Endothelial cell of umbilical vein (primary cell): ENCODE measurements around the gene KIAA1210. TPM values are rescaled to one million over a fixed set of nuclear protein-coding genes. Genes with fewer than 3 reads are reported as not detected.

Experiments
- BruUV-seq: library from RNA; stranded (reverse); fragments of 400-500 nt; replicated peaks from 2 replicates; lab custom pipeline; 2021; lab: Mats Ljungman, UMichigan
- CTCF ChIA-PET: fragments of 300-600, 350-600 bp; sonication (Branson Sonifier 250); formaldehyde crosslinking; loops from one replicate; lab custom pipeline; 2021; ENCODE audit warnings: antibody characterized with exemption, inconsistent platforms; lab: Charles Lee
- POLR2A ChIA-PET: fragments of 300-600, 350-600 bp; sonication (Branson Sonifier 250); formaldehyde crosslinking; loops from one replicate; lab custom pipeline; 2021; ENCODE audit warnings: antibody characterized with exemption, inconsistent platforms; lab: Charles Lee
- DNase-seq: peaks from one replicate; pipeline ENCODE4 v3.0.0-alpha.2; 2011; ENCODE audit warnings: low read depth, low spot score
- FAIRE-seq: peaks from 2 replicates; lab custom pipeline; 2011; peaks lifted over from hg19 to GRCh38; lab: Jason Lieb, UNC
- H2AFZ ChIP-seq: 2 replicates; pipeline ENCODE4 v1.6.0; 2012; ENCODE audit warnings: low read depth, low read length, control low read depth, inconsistent platforms
- H3K27ac ChIP-seq: 2 replicates; pipeline ENCODE4 v1.5.1; 2011; ENCODE audit warnings: low read depth, mild to moderate bottlenecking, control low read depth, low read length, moderate library complexity; ENCODE audit not compliant: insufficient read depth
- H3K27me3 ChIP-seq, 2 experiments: 2 replicates each; pipeline versions ENCODE4 v1.6.0 to v1.6.1; 2011; ENCODE audit warnings: low read length in 2 of 2, mixed read lengths in 1 of 2; ENCODE audit not compliant: control insufficient read depth in 2 of 2, insufficient read depth in 2 of 2
- H3K36me3 ChIP-seq, 2 experiments: 2 replicates in 1 of 2; 3 replicates in 1 of 2; pipeline ENCODE4 v1.5.1; 2011; ENCODE audit warnings: low read length in 2 of 2, mild to moderate bottlenecking in 1 of 2, moderate library complexity in 1 of 2; ENCODE audit not compliant: control insufficient read depth in 2 of 2, insufficient read depth in 2 of 2; ENCODE audit errors: extremely low read depth in 1 of 2
- H3K4me1 ChIP-seq: 3 replicates; pipeline ENCODE4 v1.5.1; 2011; ENCODE audit warnings: mild to moderate bottlenecking, low read length; ENCODE audit not compliant: control insufficient read depth, insufficient read depth; ENCODE audit errors: extremely low read depth
- H3K4me2 ChIP-seq: 2 replicates; pipeline ENCODE4 v1.6.1; 2011; ENCODE audit warnings: low read length, control low read depth, mixed read lengths; ENCODE audit not compliant: insufficient read depth
- H3K4me3 ChIP-seq, 3 experiments: fragments of 200-600 bp in 1 of 3; sonication (generic), shearing (Covaris generic) in 1 of 3; replicated peaks in 1 of 3; 2 replicates each; pipeline ENCODE4 v1.5.1; 2011 to 2016; ENCODE audit warnings: control low read depth in 3 of 3, low read length in 3 of 3, mild to moderate bottlenecking in 2 of 3, inconsistent platforms in 1 of 3, low read depth in 1 of 3, moderate library complexity in 1 of 3; ENCODE audit not compliant: insufficient read depth in 1 of 3
- H3K79me2 ChIP-seq: 2 replicates; pipeline ENCODE4 v1.6.0; 2012; ENCODE audit warnings: low read length, inconsistent platforms; ENCODE audit not compliant: control insufficient read depth, insufficient read depth
- H3K9ac ChIP-seq: replicated peaks from 2 replicates; pipeline ENCODE3; 2011; ENCODE audit warnings: low read length, control low read depth; ENCODE audit not compliant: insufficient read depth; ENCODE audit errors: extremely low read depth
- H3K9me1 ChIP-seq: replicated peaks from 3 replicates; pipeline ENCODE4 v1.6.0; 2011; ENCODE audit warnings: mild to moderate bottlenecking, low read length; ENCODE audit not compliant: control insufficient read depth, insufficient read depth; ENCODE audit errors: extremely low read depth
- H3K9me3 ChIP-seq: replicated peaks from 2 replicates; pipeline ENCODE4 v1.5.1; 2012; ENCODE audit warnings: low read length, inconsistent platforms; ENCODE audit not compliant: control insufficient read depth, insufficient read depth
- H4K20me1 ChIP-seq: replicated peaks from 2 replicates; pipeline ENCODE3; 2011; ENCODE audit warnings: mild to moderate bottlenecking, low read length; ENCODE audit not compliant: control insufficient read depth, insufficient read depth; ENCODE audit errors: extremely low read depth
- EZH2 ChIP-seq: IDR thresholded peaks from 2 replicates; pipeline ENCODE4 v1.6.1; 2012; ENCODE audit warnings: borderline replicate concordance, low read depth, mild to moderate bottlenecking, moderate library complexity, low read length, inconsistent platforms; ENCODE audit not compliant: severe bottlenecking
- GATA2 ChIP-seq: IDR thresholded peaks from 2 replicates; pipeline ENCODE4 v1.7.0; 2011; ENCODE audit warnings: low read depth, mild to moderate bottlenecking, moderate library complexity, mixed read lengths, low read length; ENCODE audit not compliant: insufficient read length, insufficient read depth
- JUN ChIP-seq: IDR thresholded peaks from 2 replicates; pipeline ENCODE4 v1.6.1; 2011; ENCODE audit warnings: borderline replicate concordance, low read depth; ENCODE audit not compliant: insufficient read length, insufficient read depth
- POLR2A ChIP-seq: IDR thresholded peaks from 2 replicates; pipeline ENCODE4 v1.6.1; 2012; ENCODE audit warnings: low read depth, mild to moderate bottlenecking, control low read depth, low read length
- POLR2AphosphoS5 ChIP-seq: IDR thresholded peaks from 2 replicates; pipeline ENCODE4 v1.6.1; 2012; ENCODE audit warnings: low read depth, mild to moderate bottlenecking, control low read depth, low read length, moderate library complexity; ENCODE audit not compliant: insufficient read depth
- dilution Hi-C: fragments of 300-500 bp; cut with MboI; formaldehyde crosslinking; loops from one replicate; pipeline ENCODE4 v1.15.0; 2019; ENCODE audit warnings: low sequenced_read_pairs; ENCODE audit not compliant: extremely low pct_ligation_motif_present
- intact Hi-C: fragments of 100-400 bp; cut with micrococcal nuclease; formaldehyde crosslinking; loops from one replicate; pipeline ENCODE4 v1.10.0; 2022
- polyA plus RNA-seq, 4 experiments: library from polyadenylated mRNA; depleted of rRNA in 3 of 4; stranded (reverse) in 3 of 4; unstranded in 1 of 4; fragments of >200 nt; gene quantifications; 2 replicates each; pipeline versions ENCODE4 v1.2.1 to v1.2.3, GENCODE V29; 2011 to 2012; ENCODE audit warnings: missing spikeins in 1 of 4
- total RNA-seq: library from RNA; stranded (reverse); gene quantifications from 2 replicates; pipeline ENCODE4 v1.2.3, GENCODE V29; 2021
- TF ChIP-seq, protein P1 (sequence below), 2 donors: IDR thresholded peaks; 1 replicate in 1 of 2; 2 replicates in 1 of 2; pipeline ENCODE4 v1.5.1; 2011; ENCODE audit warnings: low read length in 2 of 2, mild to moderate bottlenecking in 2 of 2, moderate library complexity in 2 of 2, control low read depth in 1 of 2, inconsistent platforms in 1 of 2, low read depth in 1 of 2; ENCODE audit not compliant: insufficient read depth in 1 of 2; ENCODE audit errors: extremely low read depth in 1 of 2

Gene KIAA1210
- total and polyA plus RNA-seq, 2 donors (not counting 3 experiments of a cell fraction or from before 2014, with no cell fraction given), result not detected

DNA sequence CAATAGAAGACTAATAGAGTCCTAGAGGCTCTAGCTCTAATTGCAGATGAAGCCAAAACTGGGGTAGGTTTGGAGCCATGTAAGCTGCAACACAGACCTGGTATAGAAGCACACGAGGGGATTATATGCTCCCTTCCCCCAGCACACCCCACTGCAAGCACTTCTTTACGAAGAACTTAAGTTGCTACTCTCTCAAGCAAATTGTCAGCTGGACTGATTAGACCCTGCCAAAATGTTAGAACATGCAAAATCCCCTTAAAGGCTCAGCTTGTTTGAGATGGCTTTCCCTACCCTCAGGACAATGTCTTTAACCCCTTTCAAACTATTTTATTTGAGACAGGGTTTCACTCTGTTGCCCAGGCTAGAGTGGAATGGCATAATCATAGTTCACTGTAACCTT, 4.7 kb upstream of the KIAA1210 start:
- Histone ChIP-seq H3K79me2 (no peaks in the 10 kb centered on the region), H3K9me1 (no peaks in the 10 kb centered on the region), H4K20me1 (no peaks in the 10 kb centered on the region), H3K4me1 (no peaks in the 10 kb centered on the region), H3K36me3 (no peaks in the 10 kb centered on the region), H3K4me3 (no peak overlapping the region), H3K9ac (no peak overlapping the region), H3K4me2 (no peak overlapping the region), H3K27ac (no peak overlapping the region), H2AFZ (no peak overlapping the region), H3K27me3 (no peaks in the 10 kb centered on the region), H3K9me3 (no peaks in the 10 kb centered on the region)
- DNase-seq, result no peak
- ChIA-PET POLR2A (no interaction called here), CTCF (interaction anchor here (0.8 to 2.4 kb wide), 2 partner anchors 11 to 14 kb away, joined by 3 to 12 read pairs; no protein-coding TSS in a partner anchor)
- dilution Hi-C loops (no loop called here), intact Hi-C loops (no loop called here)
- TF ChIP-seq POLR2AphosphoS5 (no peak), JUN (no peak), EZH2 (no peak)
- TF ChIP-seq, protein P1, sequence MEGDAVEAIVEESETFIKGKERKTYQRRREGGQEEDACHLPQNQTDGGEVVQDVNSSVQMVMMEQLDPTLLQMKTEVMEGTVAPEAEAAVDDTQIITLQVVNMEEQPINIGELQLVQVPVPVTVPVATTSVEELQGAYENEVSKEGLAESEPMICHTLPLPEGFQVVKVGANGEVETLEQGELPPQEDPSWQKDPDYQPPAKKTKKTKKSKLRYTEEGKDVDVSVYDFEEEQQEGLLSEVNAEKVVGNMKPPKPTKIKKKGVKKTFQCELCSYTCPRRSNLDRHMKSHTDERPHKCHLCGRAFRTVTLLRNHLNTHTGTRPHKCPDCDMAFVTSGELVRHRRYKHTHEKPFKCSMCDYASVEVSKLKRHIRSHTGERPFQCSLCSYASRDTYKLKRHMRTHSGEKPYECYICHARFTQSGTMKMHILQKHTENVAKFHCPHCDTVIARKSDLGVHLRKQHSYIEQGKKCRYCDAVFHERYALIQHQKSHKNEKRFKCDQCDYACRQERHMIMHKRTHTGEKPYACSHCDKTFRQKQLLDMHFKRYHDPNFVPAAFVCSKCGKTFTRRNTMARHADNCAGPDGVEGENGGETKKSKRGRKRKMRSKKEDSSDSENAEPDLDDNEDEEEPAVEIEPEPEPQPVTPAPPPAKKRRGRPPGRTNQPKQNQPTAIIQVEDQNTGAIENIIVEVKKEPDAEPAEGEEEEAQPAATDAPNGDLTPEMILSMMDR (IDR thresholded peaks at IDR 0.05; ENCODE audit: extremely low read depth in 1 of 2, insufficient read depth in 1 of 2, low read depth in 1 of 2, low read length in 2 of 2), result no peak
- no TSS peak for BruUV-seq
- no peak for FAIRE-seq

DNA sequence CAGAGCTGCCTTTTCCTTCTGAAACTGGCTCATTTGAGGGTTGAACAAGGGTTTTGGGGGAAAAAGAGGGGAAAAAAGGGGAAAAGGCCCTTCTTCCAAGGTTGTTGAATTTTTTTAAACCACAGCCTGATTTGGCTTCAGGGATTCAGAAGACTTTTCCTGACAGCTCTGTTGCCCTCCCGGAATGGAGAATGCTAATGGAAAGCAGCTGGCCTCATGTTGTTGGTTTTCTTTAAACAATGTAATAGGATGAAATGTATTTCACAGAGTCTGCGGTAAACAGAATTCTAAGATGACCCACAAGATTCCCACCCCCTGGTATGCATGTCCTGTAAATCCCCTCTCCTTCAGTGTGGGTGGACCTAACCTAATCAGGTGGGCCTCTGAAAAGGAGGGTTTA, 3.3 kb upstream of the KIAA1210 start:
- H2AFZ ChIP-seq, result no peak overlapping the region
- H4K20me1 ChIP-seq, result no peaks in the 10 kb centered on the region
- H3K79me2 ChIP-seq, result no peaks in the 10 kb centered on the region
- intact Hi-C loops, result no loop called here
- DNase-seq, result no peak
- H3K36me3 ChIP-seq, result no peaks in the 10 kb centered on the region
- H3K9me3 ChIP-seq, result no peaks in the 10 kb centered on the region
- dilution Hi-C loops, result no loop called here
- H3K4me2 ChIP-seq, result no peak overlapping the region
- no peak overlapping the region for H3K27ac ChIP-seq
- H3K27me3 ChIP-seq, result no peaks in the 10 kb centered on the region
- H3K4me3 ChIP-seq, result no peak overlapping the region
- BruUV-seq, result no TSS peak
- no peaks in the 10 kb centered on the region for H3K4me1 ChIP-seq
- TF ChIP-seq POLR2A (no peak), GATA2 (no peak), JUN (no peak), POLR2AphosphoS5 (no peak), EZH2 (no peak)
- TF ChIP-seq, protein P1 (IDR thresholded peaks at IDR 0.05; ENCODE audit: extremely low read depth in 1 of 2, insufficient read depth in 1 of 2, low read depth in 1 of 2, low read length in 2 of 2), result no peak
- FAIRE-seq, result no peak
- H3K9ac ChIP-seq, result no peak overlapping the region
- POLR2A ChIA-PET, result no interaction called here
- CTCF ChIA-PET, result interaction anchor here (0.8 to 2.4 kb wide), 2 partner anchors 12 to 59 kb away, joined by 3 to 12 read pairs; no protein-coding TSS in a partner anchor
- no peaks in the 10 kb centered on the region for H3K9me1 ChIP-seq
